Prostate gland (tissue), 2 donors: ENCODE measurements around the gene F11. TPM values are rescaled to one million over a fixed set of nuclear protein-coding genes. Genes with fewer than 3 reads are reported as not detected.

Experiments used
- DNase-seq: peaks from one replicate; pipeline ENCODE4 v3.0.0-alpha.2; 2019; ENCODE audit warnings: low spot score
- H3K27ac ChIP-seq, 2 donors: fragments of 200-600 bp; sonication (generic); 2 replicates each; pipeline ENCODE4 v1.5.1; 2017 to 2019
- H3K27me3 ChIP-seq: fragments of 200-600 bp; sonication (generic); replicated peaks from 2 replicates; pipeline ENCODE4 v1.5.1; 2019; ENCODE audit not compliant: insufficient read depth
- H3K36me3 ChIP-seq, 2 donors: fragments of 200-600 bp; sonication (generic); 1 replicate in 1 of 2; 2 replicates in 1 of 2; pipeline versions ENCODE4 v1.5.1 to v1.8.1; 2017 to 2019
- H3K4me1 ChIP-seq: fragments of 200-600 bp; sonication (generic); replicated peaks from 2 replicates; pipeline ENCODE4 v1.5.1; 2019
- H3K4me3 ChIP-seq, 2 donors: fragments of 200-600 bp; sonication (generic); 2 replicates each; pipeline ENCODE4 v1.5.1; 2017 to 2019
- H3K9me3 ChIP-seq: fragments of 200-600 bp; sonication (generic); 2 replicates; pipeline ENCODE4 v1.5.1; 2017
- CTCF ChIP-seq, 4 experiments: fragments of 200-600 bp in 2 of 4; fragments of 450-650 bp in 2 of 4; sonication (generic) in 2 of 4; IDR thresholded peaks; 1 replicate in 3 of 4; 2 replicates in 1 of 4; pipeline ENCODE4 v1.5.1; 2016 to 2019; ENCODE audit warnings: antibody characterized with exemption in 4 of 4, mild to moderate bottlenecking in 2 of 4, moderate library complexity in 2 of 4
- POLR2A ChIP-seq: fragments of 450-650 bp; IDR thresholded peaks from one replicate; pipeline ENCODE4 v1.6.1; 2016; ENCODE audit warnings: antibody characterized with exemption, mild to moderate bottlenecking
- POLR2AphosphoS5 ChIP-seq: sonication (generic); formaldehyde crosslinking; IDR thresholded peaks from one replicate; pipeline ENCODE4 v1.6.1; 2017; ENCODE audit warnings: antibody characterized with exemption
- WGBS: methylation state at CpG from one replicate; pipeline ENCODE4 v1.1.5; 2018; 5-methylcytosine and 5-hydroxymethylcytosine counted together
- intact Hi-C: fragments of 100-400 bp; cut with DNase I; formaldehyde crosslinking; loops from one replicate; pipeline ENCODE4 v1.14.2; 2022
- total RNA-seq, 2 donors: library from RNA; depleted of rRNA; stranded (reverse); fragments of >200 nt; gene quantifications; one replicate each; pipeline ENCODE4 v1.1.0, GENCODE V29; 2016

F11 gene
- total RNA-seq, 2 donors from 2014 or later = not detected

GRCh38 chr4:186298031-186298647, 32.1 kb downstream of the F11 start:
- TF ChIP-seq CTCF (IDR thresholded peaks at IDR 0.05) (no peak), POLR2AphosphoS5 (no peak), POLR2A (no peak)
- intact Hi-C loops = no loop called here
- no peak for DNase-seq
- H3K4me3 ChIP-seq = no peak overlapping the region
- H3K36me3 ChIP-seq = no peaks in the 10 kb centered on the region
- H3K27ac ChIP-seq = no peak overlapping the region
- 43% methylated on average over 39 of the region's 39 CpGs for WGBS
- H3K4me1 ChIP-seq = no peaks in the 10 kb centered on the region
- no peaks in the 10 kb centered on the region for H3K27me3 ChIP-seq
- H3K9me3 ChIP-seq = no peaks in the 10 kb centered on the region

GRCh38 chr4:186299291-186299690, 33.3 kb downstream of the F11 start:
- H3K27me3 ChIP-seq = no peaks in the 10 kb centered on the region
- DNase-seq = no peak
- H3K27ac ChIP-seq = no peak overlapping the region
- no peaks in the 10 kb centered on the region for H3K36me3 ChIP-seq
- intact Hi-C loops = no loop called here
- TF ChIP-seq CTCF (IDR thresholded peaks at IDR 0.05) (no peak), POLR2A (no peak), POLR2AphosphoS5 (no peak)
- no peaks in the 10 kb centered on the region for H3K9me3 ChIP-seq
- H3K4me1 ChIP-seq = no peaks in the 10 kb centered on the region
- WGBS = 79% methylated on average over 5 of the region's 5 CpGs
- H3K4me3 ChIP-seq = no peak overlapping the region

GRCh38 chr4:186300659-186301390, 34.8 kb downstream of the F11 start:
- Histone ChIP-seq H3K27me3 (no peaks in the 10 kb centered on the region), H3K36me3 (no peaks in the 10 kb centered on the region), H3K4me3 (no peak overlapping the region), H3K4me1 (no peaks in the 10 kb centered on the region), H3K27ac (no peak overlapping the region), H3K9me3 (no peaks in the 10 kb centered on the region)
- no peak for TF ChIP-seq POLR2AphosphoS5
- no peak for TF ChIP-seq CTCF (IDR thresholded peaks at IDR 0.05)
- TF ChIP-seq POLR2A = no peak
- no peak for DNase-seq
- WGBS = 84% methylated on average over 6 of the region's 6 CpGs
- intact Hi-C loops = no loop called here

GRCh38 chr4:186304216-186304615, 38.2 kb downstream of the F11 start:
- no peaks in the 10 kb centered on the region for H3K4me1 ChIP-seq
- H3K9me3 ChIP-seq = no peaks in the 10 kb centered on the region
- TF ChIP-seq POLR2A (no peak), CTCF (IDR thresholded peaks at IDR 0.05) (no peak), POLR2AphosphoS5 (no peak)
- H3K4me3 ChIP-seq = no peak overlapping the region
- H3K27me3 ChIP-seq = no peaks in the 10 kb centered on the region
- intact Hi-C loops = no loop called here
- no peak overlapping the region for H3K27ac ChIP-seq
- DNase-seq = no peak
- H3K36me3 ChIP-seq = no peaks in the 10 kb centered on the region
- 86% methylated on average over 5 of the region's 5 CpGs for WGBS
